GM19463 (cell line): ENCODE results near the gene EEFSEC.
A peak's percentile ranks its signal among the peaks of the same experiment; 100 is the strongest.

Source experiments
- ATAC-seq: cut with Tn5 transposase; IDR thresholded peaks from one replicate; pipeline ENCODE4 v1.9.1; 2021; ENCODE audit warnings: mild to moderate bottlenecking, moderate library complexity; ENCODE audit not compliant: unreplicated experiment

The EEFSEC gene

DNA sequence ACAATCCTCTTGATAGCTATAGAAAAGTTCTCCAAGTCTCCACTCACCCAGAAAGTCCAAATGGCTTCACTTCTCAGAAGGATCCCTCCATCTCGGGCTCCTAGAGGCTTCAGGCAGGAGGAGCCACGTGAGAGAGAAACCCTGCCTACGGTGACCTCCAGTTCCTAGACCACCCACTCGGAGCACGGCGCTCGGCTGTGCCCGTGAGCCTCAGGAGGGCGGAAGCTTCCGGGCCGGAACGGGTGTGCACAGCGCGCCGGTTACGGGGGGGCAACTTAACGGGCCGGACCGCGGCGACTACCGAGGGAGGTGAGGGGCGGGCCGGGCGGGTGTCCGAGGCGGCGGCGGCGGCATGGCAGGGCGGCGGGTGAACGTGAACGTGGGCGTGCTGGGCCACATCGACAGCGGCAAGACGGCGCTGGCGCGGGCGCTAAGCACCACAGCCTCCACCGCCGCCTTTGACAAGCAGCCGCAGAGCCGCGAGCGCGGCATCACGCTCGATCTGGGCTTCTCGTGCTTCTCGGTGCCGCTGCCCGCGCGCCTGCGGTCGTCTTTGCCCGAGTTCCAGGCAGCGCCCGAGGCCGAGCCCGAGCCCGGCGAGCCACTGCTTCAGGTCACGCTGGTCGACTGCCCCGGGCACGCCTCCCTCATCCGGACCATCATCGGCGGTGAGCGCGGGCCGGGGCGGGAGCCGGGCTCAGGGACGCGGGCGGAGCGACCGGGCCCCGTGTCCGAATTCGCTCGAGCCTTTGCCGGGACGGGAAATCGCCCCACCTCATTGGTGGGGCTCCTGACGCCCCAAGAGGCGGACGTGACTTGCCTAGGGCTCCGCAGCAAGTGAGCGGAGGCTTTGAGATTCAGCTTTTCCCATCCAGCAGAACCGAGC lies at the start of gene EEFSEC:
EEFSEC (plus strand) TSS at position 326 of the 886 bp plus-strand sequence; CDS start at position 353, 27 bp downstream.
- peak; percentile 83 for ATAC-seq

- ATAC-seq = no peak
Observed at GRCh38 chr3:128107834-128108233, 45.4 kb upstream of the EEFSEC start.

- ATAC-seq = no peak
Observed at GRCh38 chr3:128111147-128111546, 42.1 kb upstream of the EEFSEC start.

DNA sequence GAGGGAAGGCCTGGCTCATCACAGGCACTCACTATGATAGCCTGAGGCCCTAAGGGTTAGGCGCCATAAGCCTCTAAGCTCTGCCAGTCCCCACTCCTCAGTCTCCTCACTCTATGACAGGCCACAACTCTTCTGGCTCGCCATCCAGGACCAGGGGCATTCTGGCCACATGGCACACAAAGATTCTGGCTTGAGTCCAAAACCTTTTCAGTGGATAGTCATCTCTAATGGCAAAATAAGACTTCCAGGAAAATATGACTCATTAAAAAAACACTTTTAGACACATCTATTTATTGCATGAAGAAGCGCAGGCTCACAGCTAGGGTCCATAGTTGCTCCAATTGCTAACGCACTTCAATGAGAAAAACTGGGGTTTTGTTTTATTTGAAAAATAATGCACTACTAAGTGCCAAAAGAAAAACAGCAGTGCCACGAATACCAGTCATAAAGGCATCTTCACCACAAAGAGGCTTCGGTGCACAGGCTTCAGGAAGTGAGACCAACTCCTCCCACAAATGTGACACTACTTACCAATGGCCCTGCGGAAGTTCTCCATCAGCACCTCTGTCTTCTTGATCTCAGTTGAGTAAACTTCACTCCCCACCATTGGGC lies 40.8 kb upstream of the EEFSEC start:
- no peak for ATAC-seq

DNA sequence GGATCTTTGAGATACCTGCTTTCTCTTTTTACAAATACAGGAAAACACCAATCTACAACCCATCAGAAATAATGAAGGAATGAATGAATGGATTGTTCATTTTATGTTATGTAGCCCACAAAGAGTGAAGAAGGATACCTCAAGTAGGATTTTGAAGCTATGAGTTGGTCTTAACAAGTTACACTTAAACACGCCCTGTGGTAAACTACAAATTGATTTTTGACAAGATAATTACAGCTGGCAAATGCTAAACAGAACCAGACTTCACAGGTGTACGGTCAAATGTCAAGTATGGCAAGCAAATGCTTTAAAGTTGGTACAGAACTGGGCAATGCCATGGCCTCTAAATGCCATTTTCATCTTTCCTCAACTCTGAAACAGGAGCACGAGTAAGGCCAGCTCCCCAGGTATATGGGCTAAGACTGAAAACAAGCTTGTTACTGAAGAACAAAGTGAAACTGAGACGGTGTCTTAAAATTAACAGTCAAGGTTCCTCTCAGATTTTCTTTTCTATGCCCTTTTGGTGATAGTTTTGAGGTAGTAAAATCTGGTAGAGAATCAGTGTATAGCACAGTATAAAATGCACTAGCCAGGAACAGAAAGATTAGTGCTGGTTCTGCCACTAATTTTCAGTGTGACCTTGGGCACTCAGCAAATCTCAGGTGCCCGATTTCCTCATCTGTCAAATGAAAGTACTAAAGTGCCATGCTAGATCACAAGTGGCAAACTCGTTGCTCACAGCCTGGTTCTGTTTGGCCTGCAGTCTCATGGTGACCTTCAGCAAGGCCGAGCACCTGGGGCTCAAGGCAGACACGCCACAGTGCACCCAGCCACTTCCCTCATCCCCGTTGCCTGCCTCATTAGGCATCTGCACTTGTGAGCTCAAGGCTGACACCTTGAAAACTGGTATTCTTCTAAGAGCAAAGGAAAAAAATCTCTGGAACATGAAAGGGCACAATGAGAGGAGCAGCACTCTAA lies 39.2 kb upstream of the EEFSEC start:
- ATAC-seq = no peak

DNA sequence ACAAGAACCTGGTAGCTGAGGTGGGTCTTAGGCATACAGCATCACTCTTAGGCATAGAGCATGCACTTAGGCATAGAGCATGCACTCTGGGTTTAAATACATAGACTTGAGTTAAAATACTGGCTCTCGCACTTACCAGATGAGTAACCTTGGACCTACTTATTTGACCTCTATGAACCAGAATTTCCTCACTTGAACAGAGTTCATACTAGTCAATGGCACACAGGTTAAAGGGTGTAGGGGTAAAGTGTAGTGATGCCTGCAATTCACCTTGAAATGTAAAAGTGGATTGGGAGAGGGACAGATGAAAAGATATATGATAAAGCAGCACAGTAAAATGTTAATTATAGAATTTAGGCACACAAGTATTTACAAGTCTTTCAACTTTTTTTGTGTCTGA lies 31.3 kb upstream of the EEFSEC start:
- ATAC-seq = no peak

GRCh38 chr3:128123156-128123537 lies 30.1 kb upstream of the EEFSEC start:
- no peak for ATAC-seq

- peak; percentile 100 for ATAC-seq
Observed at GRCh38 chr3:128123538-128124368, 29.5 kb upstream of the EEFSEC start, which contains the start of gene RUVBL1. Gene RUVBL1, minus strand, starts transcription at chr3:128123812. Its CDS starts 88 bp downstream, at chr3:128123724.

DNA sequence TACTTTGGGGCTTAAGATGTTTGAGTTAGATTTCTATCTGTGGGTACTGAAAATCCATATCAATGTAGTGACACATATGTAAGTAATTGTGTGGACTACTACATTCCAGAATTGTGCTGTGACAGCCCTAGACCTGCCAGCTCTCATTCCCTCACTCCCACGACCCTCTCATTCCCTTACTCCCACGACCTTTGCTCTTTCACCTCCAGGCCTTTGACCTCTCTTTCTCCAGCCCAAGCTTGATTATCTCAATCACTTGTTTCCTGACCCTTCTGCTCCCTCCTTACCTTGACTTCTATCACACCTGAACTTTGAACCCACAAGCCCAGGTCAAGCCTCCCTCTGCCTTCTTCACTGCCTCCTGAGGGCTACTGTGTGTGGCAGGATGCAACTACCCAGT lies 26.0 kb upstream of the EEFSEC start:
- no peak for ATAC-seq

DNA sequence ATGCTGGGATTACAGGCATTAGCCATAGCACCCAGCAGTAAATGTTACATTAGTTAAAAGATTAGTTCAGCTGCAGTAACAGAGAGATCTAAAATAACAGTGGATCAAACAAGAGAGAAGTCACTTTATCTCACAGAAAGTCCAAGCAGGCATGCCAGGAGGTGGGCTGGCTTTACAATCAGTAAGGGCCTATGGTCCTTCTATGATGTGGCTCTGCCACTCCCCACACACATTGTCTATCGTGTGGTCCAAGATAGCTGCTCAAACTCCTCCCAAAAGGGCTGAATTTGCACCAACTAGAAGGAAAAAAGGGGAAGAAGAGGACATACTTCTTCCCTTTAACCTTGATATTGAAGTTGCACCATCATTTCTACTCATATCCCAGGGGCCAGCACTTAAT lies 25.0 kb upstream of the EEFSEC start:
- ATAC-seq = no peak

DNA sequence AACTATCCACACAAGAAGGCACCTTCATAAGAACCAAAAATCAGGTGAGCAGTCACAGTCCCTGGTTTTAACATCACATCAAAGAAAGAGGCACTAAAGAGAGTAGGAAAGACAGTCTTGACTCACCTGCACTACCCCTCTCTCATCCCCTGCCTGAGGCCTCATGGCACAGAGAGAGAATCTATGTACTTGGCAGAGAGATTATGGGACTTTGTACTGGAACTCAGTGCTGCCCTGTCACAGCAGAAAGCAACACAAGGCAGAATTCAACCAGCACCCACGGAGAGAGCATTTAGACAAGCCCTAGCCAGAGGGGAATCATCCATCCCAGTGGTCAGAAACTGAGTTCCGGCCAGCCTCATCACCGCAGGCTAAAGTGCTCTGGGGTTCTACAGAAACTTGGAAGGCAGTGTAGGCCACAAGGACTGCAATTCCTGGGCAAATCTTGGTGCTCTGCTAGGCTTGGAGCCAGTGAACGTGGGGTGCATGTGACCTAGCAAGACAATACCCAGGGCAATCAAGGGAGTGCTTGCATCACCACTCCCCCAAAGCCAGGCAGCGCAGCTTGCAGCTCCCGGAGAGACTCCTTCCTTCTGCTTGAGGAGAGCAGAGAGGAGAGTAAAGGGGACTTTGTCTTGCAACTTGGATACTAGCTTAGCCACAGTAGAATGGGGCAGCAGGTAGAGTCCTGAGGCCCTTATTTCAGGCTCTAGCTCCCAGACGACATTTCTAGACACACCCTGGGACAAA lies 21.2 kb upstream of the EEFSEC start:
- no peak for ATAC-seq

DNA sequence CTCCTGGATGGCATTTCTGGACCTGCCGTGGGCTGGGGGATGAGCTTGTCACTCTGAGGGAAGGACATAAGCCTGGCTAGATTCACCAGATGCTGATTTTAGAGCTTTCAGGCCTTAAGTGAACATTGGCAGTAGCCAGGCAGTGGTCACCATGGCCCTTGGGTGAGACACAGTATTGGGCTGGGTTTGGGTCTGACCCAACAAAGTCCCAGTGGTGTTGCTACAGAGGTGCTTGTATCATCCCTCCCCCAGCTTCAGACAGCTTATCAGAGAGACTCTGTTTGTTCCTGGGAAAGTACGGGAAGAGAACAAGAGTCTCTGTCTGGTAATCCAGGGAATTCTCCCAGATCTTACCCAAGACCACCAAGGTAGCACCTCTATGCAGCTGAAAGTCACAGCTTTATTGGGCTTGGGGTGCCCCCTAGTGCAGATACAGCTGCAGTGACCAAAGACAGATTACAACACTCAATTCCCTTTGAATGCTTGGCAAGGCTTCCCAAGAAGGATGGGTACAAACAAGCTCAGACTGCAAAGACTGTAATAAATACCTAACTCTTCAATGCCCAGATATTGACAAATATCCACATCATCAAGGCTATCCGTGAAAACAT lies 19.9 kb upstream of the EEFSEC start:
- no peak for ATAC-seq

GRCh38 chr3:128143496-128143895 lies 9.8 kb upstream of the EEFSEC start:
- ATAC-seq = no peak

DNA sequence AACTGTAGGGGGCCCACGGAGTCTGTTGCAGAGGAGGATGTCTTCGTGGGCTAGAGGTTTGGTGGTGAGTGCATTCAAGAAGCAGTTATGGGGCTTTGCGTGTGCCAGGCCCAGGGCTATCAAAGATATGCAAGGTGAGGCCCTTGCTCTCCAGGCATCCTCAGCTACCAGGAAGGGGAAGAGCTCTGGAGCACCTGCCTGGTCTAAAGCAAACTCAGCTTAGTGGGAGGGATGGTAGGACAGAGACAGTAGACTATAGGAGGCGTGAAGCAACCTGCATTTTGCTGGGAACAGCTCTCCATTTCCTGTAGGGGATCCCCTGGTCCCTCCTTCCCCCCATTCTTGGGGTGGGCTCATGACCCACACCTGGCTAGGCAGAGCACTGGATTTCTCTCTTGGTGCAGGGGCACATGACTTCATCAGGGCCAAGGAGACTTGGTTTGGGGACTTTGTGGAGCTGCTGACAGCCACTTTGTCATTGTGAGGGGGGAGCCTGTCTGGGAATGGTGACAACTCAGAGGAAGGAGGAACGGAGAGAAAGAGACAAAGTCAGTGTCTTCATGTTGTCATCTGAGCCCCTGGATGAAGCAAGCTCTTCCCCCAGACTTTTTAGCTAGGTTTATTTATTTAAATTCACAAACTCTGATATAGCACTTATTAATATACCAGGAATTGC lies 8.6 kb upstream of the EEFSEC start:
- no peak for ATAC-seq

DNA sequence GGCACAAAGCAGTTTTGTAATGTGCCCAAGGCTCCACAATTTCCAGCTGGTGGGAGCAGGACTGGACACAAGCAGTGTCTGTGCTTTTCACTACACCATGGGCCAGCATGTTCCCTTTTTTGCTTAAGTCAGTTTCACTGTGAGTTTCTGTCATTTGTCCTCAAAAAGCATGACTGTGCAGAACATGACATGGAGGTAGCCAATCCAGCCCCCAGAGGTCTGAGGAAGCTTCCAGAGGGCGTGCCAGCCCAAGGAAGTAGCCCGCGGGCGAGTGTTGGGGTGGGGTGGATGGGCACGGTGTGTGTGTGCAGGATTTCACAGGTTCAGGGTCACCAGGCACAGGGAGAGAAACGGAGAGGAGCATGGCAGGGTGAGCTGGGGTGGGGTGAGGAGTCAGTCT lies 8.0 kb upstream of the EEFSEC start:
- no peak for ATAC-seq

GRCh38 chr3:128146201-128146600 lies 7.1 kb upstream of the EEFSEC start:
- ATAC-seq = no peak

GRCh38 chr3:128149650-128150049 lies 3.6 kb upstream of the EEFSEC start:
- no peak for ATAC-seq

DNA sequence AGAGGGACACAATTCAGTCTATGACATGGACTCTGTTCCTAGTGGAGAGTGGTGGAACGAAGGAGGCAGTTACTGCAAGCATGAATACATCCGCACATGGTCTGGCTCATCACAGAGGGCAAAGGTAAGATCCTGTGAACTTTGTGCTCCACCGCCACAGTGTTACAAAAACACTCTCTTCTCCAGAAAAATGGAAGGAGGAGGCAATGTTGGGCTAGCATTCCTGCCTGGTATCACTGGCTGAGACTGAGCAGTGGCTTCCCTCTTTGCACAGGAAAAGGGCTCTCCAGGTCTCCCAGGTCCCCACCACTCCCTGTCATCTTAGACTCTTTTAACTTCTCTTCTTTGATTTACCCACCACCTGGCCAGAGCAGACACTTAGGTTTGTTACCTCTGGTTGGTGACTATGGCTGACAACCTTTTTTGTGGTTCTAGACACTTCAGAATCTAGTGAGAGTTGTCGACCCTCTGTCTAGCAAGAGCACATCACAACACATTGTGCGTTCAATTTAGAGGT lies 1.5 kb upstream of the EEFSEC start:
- no peak for ATAC-seq
